ENCODE data around the gene ITPA. TPM values are rescaled to one million over a fixed set of nuclear protein-coding genes. Genes with fewer than 3 reads are reported as not detected.

Gene ITPA
- total and polyA plus RNA-seq, 2 of the 13 experiments (the other 11 are each of a cell fraction or from before 2014, with no cell fraction given): 60.1 to 103 TPM

DNA sequence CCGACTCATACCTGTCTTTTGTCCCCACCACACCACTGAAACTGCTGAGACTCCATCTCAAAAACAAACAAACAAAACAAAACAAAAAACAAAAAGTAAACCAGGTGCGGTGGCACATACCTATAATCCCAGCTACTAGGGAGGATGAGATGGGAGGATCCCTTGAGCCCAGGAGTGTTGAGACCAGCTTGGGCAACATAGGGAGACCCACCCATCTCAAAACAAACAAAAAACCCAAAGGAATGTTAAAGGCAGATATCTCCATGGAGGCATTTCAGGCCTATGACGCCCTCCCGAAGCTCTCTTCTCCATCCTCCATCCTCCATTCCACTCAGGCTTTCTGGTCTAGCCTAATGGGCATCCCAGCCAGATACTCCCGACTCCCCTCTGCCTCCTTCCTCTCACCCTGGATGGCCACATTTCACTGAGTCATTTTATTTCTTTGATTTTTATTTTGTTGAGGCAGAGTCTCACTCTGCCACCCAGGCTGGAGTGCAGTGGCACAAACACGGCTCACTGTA is 32.9 kb downstream of the ITPA start:
- intact Hi-C loops (cut with micrococcal nuclease; ENCODE audit: unreplicated experiment) (loop anchor here (10.0 kb wide), 1 partner anchor 77 kb away; no protein-coding TSS in a partner anchor), in situ Hi-C loops (cut with HindIII; ENCODE audit: extremely low pct_ligation_motif_present, low pct_unique_long_range_greater_than_20kb) (no loop called here)
- Histone ChIP-seq H3K9me3 (ENCODE audit: low read length) (no peaks in the 10 kb centered on the region), H3K4me1 (ENCODE audit: insufficient read depth, low read length) (peaks cover 68% of the 10 kb centered on the region), H2AFZ (ENCODE audit: low read length) (no peak overlapping the region), H3K27ac (ENCODE audit: extremely low read length, insufficient read depth, low read length) (no peak overlapping the region), H3K79me2 (ENCODE audit: insufficient read depth, low read length) (no peaks in the 10 kb centered on the region), H3K9ac (ENCODE audit: insufficient read depth, low read depth, low read length) (no peak overlapping the region), H3K4me3 (replicated peaks in 1 of 3; ENCODE audit: insufficient read depth in 1 of 3, low read depth in 2 of 3, low read length in 3 of 3) (no peak overlapping the region), H4K20me1 (ENCODE audit: insufficient read depth, low read length) (no peaks in the 10 kb centered on the region), H3K27me3 (ENCODE audit: control insufficient read depth in 1 of 2, insufficient read depth in 2 of 2, low read length in 2 of 2) (peaks cover 6 to 38% of the 10 kb centered on the region in 2 experiments), H3K36me3 (replicated peaks in 1 of 2; ENCODE audit: control insufficient read depth in 1 of 2, insufficient read depth in 2 of 2, low read length in 2 of 2) (no peaks in the 10 kb centered on the region), H3K4me2 (ENCODE audit: low read depth, low read length) (peak overlapping the region; percentile 13; the same call in 1 of the 2 replicates)
- 27% methylated on average over 6 of the region's 6 CpGs for WGBS (ENCODE audit: low lambda C conversion rate)
- DNase-seq (ENCODE audit: low spot score) (peak; percentile 71), FAIRE-seq (peak; percentile 71), ATAC-seq (no peak)
- POLR2A ChIA-PET: interaction anchor here (1.1 to 4.6 kb wide), 3 partner anchors 17 to 33 kb away, joined by 4 to 26 read pairs (median 9); partner anchors contain the start of gene ITPA
- TF ChIP-seq TGIF2 (CRISPR knock-in tag; IDR thresholded peaks at IDR 0.05) (no peak), ZNF263 (CRISPR knock-in tag; IDR thresholded peaks at IDR 0.05) (peak; percentile 76; the same call in 1 of the 2 replicates), ZNF121 (CRISPR knock-in tag; IDR thresholded peaks at IDR 0.05) (peak; percentile 48; the same call in 1 of the 2 replicates), ZNF691 (CRISPR knock-in tag; IDR thresholded peaks at IDR 0.05; ENCODE audit: borderline replicate concordance, low read depth) (no peak), ZC3H13 (CRISPR knock-in tag; IDR thresholded peaks at IDR 0.05) (no peak), ZFP36 (IDR thresholded peaks at IDR 0.05; ENCODE audit: borderline replicate concordance, low read depth, low read length, partially characterized antibody) (no peak), ZSCAN22 (CRISPR knock-in tag; IDR thresholded peaks at IDR 0.05) (no peak), HNRNPLL (IDR thresholded peaks at IDR 0.05; ENCODE audit: low read depth, low read length, poor library complexity, severe bottlenecking) (no peak), USF2 (IDR thresholded peaks at IDR 0.05; ENCODE audit: low read depth, low read length) (no peak), USF2 (CRISPR knock-in tag; IDR thresholded peaks at IDR 0.05; ENCODE audit: borderline replicate concordance) (no peak), MYC (CRISPR knock-in tag; IDR thresholded peaks at IDR 0.05; ENCODE audit: borderline replicate concordance) (no peak), ARNT (IDR thresholded peaks at IDR 0.05) (no peak), ZNF383 (CRISPR knock-in tag; IDR thresholded peaks at IDR 0.05; ENCODE audit: borderline replicate concordance) (no peak), FOXK2 (IDR thresholded peaks at IDR 0.05) (no peak), KDM5A (IDR thresholded peaks at IDR 0.05; ENCODE audit: borderline replicate concordance, low read length) (no peak), MEIS2 (CRISPR knock-in tag; IDR thresholded peaks at IDR 0.05) (no peak), MIER2 (CRISPR knock-in tag; IDR thresholded peaks at IDR 0.05) (no peak)
- TF ChIP-seq, protein P1, sequence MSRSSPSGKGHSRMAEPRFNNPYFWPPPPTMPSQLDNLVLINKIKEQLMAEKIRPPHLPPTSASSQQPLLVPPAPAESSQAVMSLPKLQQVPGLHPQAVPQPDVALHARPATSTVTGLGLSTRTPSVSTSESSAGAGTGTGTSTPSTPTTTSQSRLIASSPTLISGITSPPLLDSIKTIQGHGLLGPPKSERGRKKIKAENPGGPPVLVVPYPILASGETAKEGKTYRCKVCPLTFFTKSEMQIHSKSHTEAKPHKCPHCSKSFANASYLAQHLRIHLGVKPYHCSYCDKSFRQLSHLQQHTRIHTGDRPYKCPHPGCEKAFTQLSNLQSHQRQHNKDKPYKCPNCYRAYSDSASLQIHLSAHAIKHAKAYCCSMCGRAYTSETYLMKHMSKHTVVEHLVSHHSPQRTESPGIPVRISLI (CRISPR knock-in tag; IDR thresholded peaks at IDR 0.05; ENCODE audit: borderline replicate concordance): 0 out of 2 replicates have a peak, but pooled peaks have one; percentile 9
- CTCF ChIA-PET (ENCODE audit: low intra/inter-chr PET ratio, low total read pairs): no interaction called here
- no TSS peak for BruUV-seq (replicated peaks)

All from HepG2 (cell line).